ENCODE results near the gene MICALL2. TPM values are rescaled to one million over a fixed set of nuclear protein-coding genes. Genes with fewer than 3 reads are reported as not detected.

The MICALL2 gene
- total RNA-seq, 1 donor from 2014 or later, result 127 TPM

- intact Hi-C loops (cut with DNase I), result loop anchor here (10.0 kb wide), 2 partner anchors 51 to 251 kb away; no protein-coding TSS in a partner anchor
- DNase-seq (ENCODE audit: low spot score), result no peak
- ATAC-seq, result no peak
Observed at GRCh38 chr7:1475991-1476390, 16.7 kb upstream of the MICALL2 start.

GRCh38 chr7:1475393-1475792, 16.1 kb upstream of the MICALL2 start:
- intact Hi-C loops (cut with DNase I), result loop anchor here (10.0 kb wide), 2 partner anchors 51 to 251 kb away; no protein-coding TSS in a partner anchor
- no peak for DNase-seq (ENCODE audit: low spot score)
- no peak for ATAC-seq

- no peak for DNase-seq (ENCODE audit: low spot score)
- no peak for ATAC-seq
- intact Hi-C loops (cut with DNase I), result loop anchor here (10.0 kb wide), 2 partner anchors 50 to 250 kb away; no protein-coding TSS in a partner anchor
Observed at GRCh38 chr7:1474736-1475135, 15.5 kb upstream of the MICALL2 start.

GRCh38 chr7:1473864-1474512, 14.7 kb upstream of the MICALL2 start:
- ATAC-seq (peak; percentile 77), DNase-seq (ENCODE audit: low spot score) (peak; percentile 94)
- intact Hi-C loops (cut with DNase I), result loop anchor here (10.0 kb wide), 2 partner anchors 49 to 249 kb away; no protein-coding TSS in a partner anchor

GRCh38 chr7:1470901-1471300, 11.6 kb upstream of the MICALL2 start:
- DNase-seq (ENCODE audit: low spot score) (no peak), ATAC-seq (no peak)
- intact Hi-C loops (cut with DNase I), result loop anchor here (10.0 kb wide), 2 partner anchors 46 to 246 kb away; no protein-coding TSS in a partner anchor

- ATAC-seq (no peak), DNase-seq (ENCODE audit: low spot score) (no peak)
- intact Hi-C loops (cut with DNase I), result no loop called here
Observed at GRCh38 chr7:1468643-1469298, 9.5 kb upstream of the MICALL2 start.

GRCh38 chr7:1468203-1468602, 8.9 kb upstream of the MICALL2 start:
- ATAC-seq (no peak), DNase-seq (ENCODE audit: low spot score) (no peak)
- intact Hi-C loops (cut with DNase I), result no loop called here

- DNase-seq (ENCODE audit: low spot score), result peak; percentile 88
- peak; percentile 70 for ATAC-seq
- intact Hi-C loops (cut with DNase I), result no loop called here
Observed at GRCh38 chr7:1466524-1467271, 7.4 kb upstream of the MICALL2 start.

GRCh38 chr7:1464694-1465093, 5.4 kb upstream of the MICALL2 start:
- intact Hi-C loops (cut with DNase I), result loop anchor here (1.0 kb wide), 1 partner anchor 21 kb away; no protein-coding TSS in a partner anchor
- DNase-seq (ENCODE audit: low spot score), result no peak
- ATAC-seq, result no peak

GRCh38 chr7:1463676-1464223, 4.5 kb upstream of the MICALL2 start:
- intact Hi-C loops (cut with DNase I), result no loop called here
- no peak for DNase-seq (ENCODE audit: low spot score)
- no peak for ATAC-seq

- ATAC-seq (no peak), DNase-seq (ENCODE audit: low spot score) (no peak)
- intact Hi-C loops (cut with DNase I), result no loop called here
Observed at GRCh38 chr7:1461646-1462375, 2.5 kb upstream of the MICALL2 start.

- ATAC-seq, result peak; percentile 6
- peak; percentile 78 for DNase-seq (ENCODE audit: low spot score)
- intact Hi-C loops (cut with DNase I), result no loop called here
Observed at GRCh38 chr7:1460821-1461645, 1.8 kb upstream of the MICALL2 start.

- DNase-seq (ENCODE audit: low spot score), result no peak
- intact Hi-C loops (cut with DNase I), result no loop called here
- ATAC-seq, result peak; percentile 0
Observed at GRCh38 chr7:1459920-1460820, 900 bp upstream of the MICALL2 start.

- DNase-seq (ENCODE audit: low spot score) (peak; percentile 100), ATAC-seq (peak; percentile 96)
- intact Hi-C loops (cut with DNase I), result no loop called here
Observed at GRCh38 chr7:1459512-1459892, 232 bp upstream of the MICALL2 start.

- no peak for ATAC-seq
- intact Hi-C loops (cut with DNase I), result no loop called here
- DNase-seq (ENCODE audit: low spot score), result no peak
Observed at GRCh38 chr7:1457949-1458682, 1.2 kb downstream of the MICALL2 start.

Data from sciatic nerve (tissue), 2 donors.